ENCODE data around the gene UGT2B17.
"Not testable (repeated sequence)": the region's sequence is repeated elsewhere in the genome, so short reads cannot be mapped to it uniquely, and the experiment has no call there.

UGT2B17 gene

GRCh38 chr4:68536375-68536774, 39.7 kb downstream of the UGT2B17 start:
- Histone ChIP-seq H3K36me3 (no peaks in the 10 kb centered on the region), H3K4me3 (ENCODE audit: low read depth, low read length) (no peak overlapping the region), H3K4me1 (no peaks in the 10 kb centered on the region), H3K9me3 (no peaks in the 10 kb centered on the region), H3K27me3 (no peaks in the 10 kb centered on the region)
- DNase-seq = no peak
- TF ChIP-seq, protein P1, sequence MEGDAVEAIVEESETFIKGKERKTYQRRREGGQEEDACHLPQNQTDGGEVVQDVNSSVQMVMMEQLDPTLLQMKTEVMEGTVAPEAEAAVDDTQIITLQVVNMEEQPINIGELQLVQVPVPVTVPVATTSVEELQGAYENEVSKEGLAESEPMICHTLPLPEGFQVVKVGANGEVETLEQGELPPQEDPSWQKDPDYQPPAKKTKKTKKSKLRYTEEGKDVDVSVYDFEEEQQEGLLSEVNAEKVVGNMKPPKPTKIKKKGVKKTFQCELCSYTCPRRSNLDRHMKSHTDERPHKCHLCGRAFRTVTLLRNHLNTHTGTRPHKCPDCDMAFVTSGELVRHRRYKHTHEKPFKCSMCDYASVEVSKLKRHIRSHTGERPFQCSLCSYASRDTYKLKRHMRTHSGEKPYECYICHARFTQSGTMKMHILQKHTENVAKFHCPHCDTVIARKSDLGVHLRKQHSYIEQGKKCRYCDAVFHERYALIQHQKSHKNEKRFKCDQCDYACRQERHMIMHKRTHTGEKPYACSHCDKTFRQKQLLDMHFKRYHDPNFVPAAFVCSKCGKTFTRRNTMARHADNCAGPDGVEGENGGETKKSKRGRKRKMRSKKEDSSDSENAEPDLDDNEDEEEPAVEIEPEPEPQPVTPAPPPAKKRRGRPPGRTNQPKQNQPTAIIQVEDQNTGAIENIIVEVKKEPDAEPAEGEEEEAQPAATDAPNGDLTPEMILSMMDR (IDR thresholded peaks at IDR 0.05; ENCODE audit: low read depth, low read length) = no peak

GRCh38 chr4:68535974-68536373, 40.1 kb downstream of the UGT2B17 start:
- Histone ChIP-seq H3K36me3 (no peaks in the 10 kb centered on the region), H3K4me1 (no peaks in the 10 kb centered on the region), H3K9me3 (no peaks in the 10 kb centered on the region), H3K27me3 (no peaks in the 10 kb centered on the region), H3K4me3 (ENCODE audit: low read depth, low read length) (no peak overlapping the region)
- no peak for DNase-seq
- TF ChIP-seq, protein P1 (IDR thresholded peaks at IDR 0.05; ENCODE audit: low read depth, low read length) = no peak

DNA sequence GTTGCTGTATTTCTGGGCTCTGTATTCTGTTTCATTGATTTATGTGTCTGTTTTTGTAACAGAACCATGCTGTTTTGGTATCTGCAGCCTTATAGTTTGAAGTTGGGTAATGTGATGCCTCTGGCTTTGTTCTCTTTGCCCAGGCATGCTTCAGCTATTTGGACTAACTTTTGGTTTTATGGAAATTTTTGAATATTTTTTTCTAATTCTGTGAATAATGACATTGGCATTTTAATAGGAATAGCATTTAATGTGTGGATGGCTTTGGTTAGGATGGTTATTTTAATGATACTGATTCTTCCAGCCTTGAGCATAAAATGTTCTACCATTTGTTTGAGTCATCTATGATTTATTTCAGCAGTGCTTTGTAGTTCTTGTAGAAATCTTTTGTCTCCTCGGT, 53.9 kb downstream of the UGT2B17 start:
- H3K27me3 ChIP-seq; H3K4me3 ChIP-seq (ENCODE audit: low read depth, low read length); H3K9me3 ChIP-seq; H3K4me1 ChIP-seq; H3K36me3 ChIP-seq; DNase-seq: not testable (repeated sequence)

GRCh38 chr4:68520985-68521384, 55.1 kb downstream of the UGT2B17 start:
- H3K4me1 ChIP-seq = no peaks in the 10 kb centered on the region
- no peak overlapping the region for H3K4me3 ChIP-seq (ENCODE audit: low read depth, low read length)
- H3K9me3 ChIP-seq = no peaks in the 10 kb centered on the region
- H3K27me3 ChIP-seq = no peaks in the 10 kb centered on the region
- H3K36me3 ChIP-seq = no peaks in the 10 kb centered on the region
- TF ChIP-seq, protein P1 (IDR thresholded peaks at IDR 0.05; ENCODE audit: low read depth, low read length) = no peak
- DNase-seq = no peak

GRCh38 chr4:68518889-68519288, 57.2 kb downstream of the UGT2B17 start:
- TF ChIP-seq, protein P1 (IDR thresholded peaks at IDR 0.05; ENCODE audit: low read depth, low read length) = no peak
- H3K4me1 ChIP-seq = no peaks in the 10 kb centered on the region
- DNase-seq = no peak
- no peak overlapping the region for H3K4me3 ChIP-seq (ENCODE audit: low read depth, low read length)
- H3K27me3 ChIP-seq = no peaks in the 10 kb centered on the region
- H3K36me3 ChIP-seq = no peaks in the 10 kb centered on the region
- H3K9me3 ChIP-seq = no peaks in the 10 kb centered on the region

- H3K4me1 ChIP-seq; H3K27me3 ChIP-seq; H3K4me3 ChIP-seq (ENCODE audit: low read depth, low read length); H3K36me3 ChIP-seq; DNase-seq; H3K9me3 ChIP-seq: not testable (repeated sequence)
Measured at GRCh38 chr4:68505452-68505851, 70.7 kb downstream of the UGT2B17 start.

DNA sequence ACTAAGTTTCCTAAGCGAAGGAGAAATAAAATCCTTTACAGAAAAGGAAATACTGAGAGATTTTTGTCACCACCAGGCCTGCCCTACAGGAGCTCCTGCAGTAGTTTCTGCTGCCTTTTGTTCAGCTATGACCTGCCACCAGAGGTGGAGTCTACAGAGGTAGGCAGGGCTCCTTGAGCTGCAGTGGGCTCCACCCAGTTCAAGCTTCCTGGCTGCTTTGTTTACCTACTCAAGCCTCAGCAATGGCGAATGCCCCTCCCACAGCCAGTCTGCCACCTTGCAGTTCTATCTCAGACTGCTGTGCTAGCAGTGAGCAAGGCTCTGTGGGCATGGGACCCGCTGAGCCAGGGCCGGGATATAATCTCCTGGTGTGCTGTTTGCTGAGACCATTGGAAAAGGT, 71.3 kb downstream of the UGT2B17 start:
- not testable (repeated sequence) for H3K9me3 ChIP-seq; H3K27me3 ChIP-seq; H3K36me3 ChIP-seq; H3K4me1 ChIP-seq; DNase-seq; H3K4me3 ChIP-seq (ENCODE audit: low read depth, low read length)

DNA sequence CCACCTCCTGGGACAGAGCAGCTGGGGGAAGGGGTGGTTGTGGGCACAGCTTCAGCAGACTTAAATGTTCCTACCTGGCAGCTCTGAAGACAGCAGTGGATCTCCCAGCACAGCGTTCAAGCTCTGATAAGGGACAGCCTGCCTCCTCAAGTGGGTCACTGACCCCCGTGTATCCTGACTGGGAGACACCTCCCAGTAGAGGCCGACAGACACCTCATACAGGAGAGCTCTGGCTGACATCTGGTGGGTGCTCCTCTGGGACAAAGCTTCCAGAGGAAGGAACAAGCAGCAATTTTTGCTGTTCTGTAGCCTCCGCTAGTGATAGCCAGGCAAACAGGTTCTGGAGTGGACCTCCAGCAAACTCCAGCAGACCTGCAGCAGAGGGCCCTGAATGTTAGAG, 72.7 kb downstream of the UGT2B17 start:
- not testable (repeated sequence) for H3K4me3 ChIP-seq (ENCODE audit: low read depth, low read length); H3K9me3 ChIP-seq; H3K36me3 ChIP-seq; DNase-seq; H3K4me1 ChIP-seq; H3K27me3 ChIP-seq

All from BE2C (cell line).